AG10803 (cell line): ENCODE results near the gene MAPKAP1.

Experiments used
- DNase-seq: peaks from one replicate; pipeline ENCODE4 v3.0.0; 2010; ENCODE audit warnings: low read depth
- H3K4me3 ChIP-seq: 2 replicates; pipeline ENCODE4 v1.5.1; 2011; ENCODE audit warnings: mild to moderate bottlenecking, low read length, control low read depth
- CTCF ChIP-seq: conservative IDR thresholded peaks from 2 replicates; pipeline ENCODE4 v1.5.1; 2011; ENCODE audit warnings: mild to moderate bottlenecking, low read length, control low read depth, inconsistent platforms

MAPKAP1 gene

GRCh38 chr9:125706651-125707471 is at the start of gene MAPKAP1:
MAPKAP1 (minus strand) TSS chr9:125707208; CDS start chr9:125672574, 34,634 bp downstream.
- peak within 1 kb of the TSS; percentile 88 for H3K4me3 ChIP-seq
- TF ChIP-seq CTCF, result no peak
- peak; percentile 96 for DNase-seq

GRCh38 chr9:125756518-125756917 is 49.5 kb upstream of the MAPKAP1 start:
- H3K4me3 ChIP-seq, result no peak overlapping the region
- TF ChIP-seq CTCF, result no peak
- no peak for DNase-seq

GRCh38 chr9:125755340-125755739 is 48.3 kb upstream of the MAPKAP1 start:
- TF ChIP-seq CTCF, result no peak
- DNase-seq, result peak; percentile 54
- H3K4me3 ChIP-seq, result no peak overlapping the region

GRCh38 chr9:125754096-125754495 is 47.1 kb upstream of the MAPKAP1 start:
- no peak for DNase-seq
- TF ChIP-seq CTCF, result no peak
- H3K4me3 ChIP-seq, result no peak overlapping the region

- TF ChIP-seq CTCF, result no peak
- no peak for DNase-seq
- H3K4me3 ChIP-seq, result no peak overlapping the region
These were observed 45.1 kb upstream of the MAPKAP1 start for GRCh38 chr9:125752070-125752628.

GRCh38 chr9:125750627-125751011 is 43.6 kb upstream of the MAPKAP1 start:
- TF ChIP-seq CTCF, result no peak
- peak overlapping the region; percentile 85 for H3K4me3 ChIP-seq
- DNase-seq, result no peak
